SU-DHL-6 (cell line): ENCODE data around the gene DSN1.

ENCODE experiments used
- H2AFZ ChIP-seq: fragments of 200-600 bp; sonication (generic); 2 replicates; pipeline ENCODE4 v1.6.1; 2014; ENCODE audit warnings: low read depth, mild to moderate bottlenecking, moderate library complexity, mixed read lengths, antibody characterized with exemption, low read length; ENCODE audit not compliant: severe bottlenecking
- H3F3A ChIP-seq: fragments of 200-600 bp; shearing (Covaris generic); 2 replicates; pipeline ENCODE4 v1.6.0; 2016; ENCODE audit warnings: antibody characterized with exemption, mild to moderate bottlenecking; ENCODE audit not compliant: insufficient read depth
- H3K27ac ChIP-seq: fragments of 200-600 bp; sonication (generic); 2 replicates; pipeline ENCODE4 v1.5.1; 2016; ENCODE audit warnings: low read depth, mild to moderate bottlenecking, low read length, moderate library complexity, mixed read lengths
- H3K27me3 ChIP-seq: fragments of 200-600 bp; sonication (generic), shearing (Covaris generic); 2 replicates; pipeline ENCODE4 v1.6.0; 2014; ENCODE audit warnings: mild to moderate bottlenecking, low read length
- H3K36me3 ChIP-seq: fragments of 200-600 bp; sonication (generic); 2 replicates; pipeline ENCODE4 v1.6.1; 2014; ENCODE audit warnings: mild to moderate bottlenecking, low read length, mixed read lengths
- H3K4me2 ChIP-seq: fragments of 300-600, 200-600 bp; shearing (Covaris generic), sonication (generic); 2 replicates; pipeline ENCODE4 v1.6.0; 2014; ENCODE audit warnings: low read length, low read depth, mild to moderate bottlenecking; ENCODE audit not compliant: poor library complexity, severe bottlenecking
- H3K4me3 ChIP-seq: fragments of 200-600 bp; sonication (generic); 2 replicates; pipeline ENCODE4 v1.5.1; 2014; ENCODE audit warnings: antibody characterized with exemption, low read length, mild to moderate bottlenecking, mixed read lengths; ENCODE audit not compliant: insufficient read depth, poor library complexity, severe bottlenecking
- H3K79me2 ChIP-seq: fragments of 200-600 bp; sonication (generic); 2 replicates; pipeline ENCODE4 v1.6.1; 2014; ENCODE audit warnings: mild to moderate bottlenecking, low read length, moderate library complexity; ENCODE audit not compliant: insufficient read depth
- H3K9ac ChIP-seq: fragments of 200-600 bp; sonication (generic); 2 replicates; pipeline ENCODE4 v1.7.0; 2014; ENCODE audit warnings: mild to moderate bottlenecking, low read length
- H3K9me2 ChIP-seq: fragments of 200-600 bp; sonication (generic); replicated peaks from 2 replicates; pipeline ENCODE4 v1.6.1; 2014; ENCODE audit warnings: low read length; ENCODE audit not compliant: insufficient read depth
- H3K9me3 ChIP-seq: fragments of 200-600 bp; sonication (generic); 2 replicates; pipeline ENCODE4 v1.6.1; 2014; ENCODE audit warnings: low read length, mixed read lengths; ENCODE audit not compliant: insufficient read depth
- H4K20me1 ChIP-seq: fragments of 200-600 bp; sonication (generic); 2 replicates; pipeline ENCODE4 v1.6.1; 2014; ENCODE audit warnings: low read depth, mild to moderate bottlenecking, antibody characterized with exemption, low read length, moderate library complexity, mixed read lengths
- CTCF ChIP-seq: fragments of 200-600 bp; sonication (generic); IDR thresholded peaks from one replicate; pipeline ENCODE4 v1.5.1; 2017; ENCODE audit warnings: antibody characterized with exemption, mild to moderate bottlenecking, low read length, moderate library complexity; ENCODE audit not compliant: insufficient read depth, poor library complexity, severe bottlenecking
- EZH2phosphoT487 ChIP-seq: fragments of 200-600 bp; sonication (generic), shearing (Covaris generic); conservative IDR thresholded peaks from 2 replicates; pipeline ENCODE4 v1.6.1; 2018; ENCODE audit warnings: mild to moderate bottlenecking, antibody characterized with exemption, low read length, moderate library complexity, mixed read lengths

Gene DSN1

DNA sequence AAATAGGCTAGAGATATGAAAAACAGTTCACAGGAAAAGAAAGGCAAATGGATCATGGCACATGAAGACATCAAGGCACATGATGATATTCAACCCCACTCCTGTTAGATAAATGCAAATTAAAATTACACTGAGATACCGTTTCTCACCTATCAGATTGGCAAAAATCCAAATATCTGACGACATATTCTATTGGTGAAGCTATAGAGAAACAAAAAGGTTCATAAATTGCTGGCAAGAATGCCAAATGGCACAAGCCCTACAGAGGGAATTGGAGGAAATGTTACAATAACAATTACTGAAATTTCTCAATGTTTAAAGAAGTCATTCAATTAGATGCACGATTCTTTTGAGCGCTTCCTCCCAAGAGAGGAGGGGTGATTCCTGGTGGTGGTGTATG, 45.3 kb upstream of the DSN1 start:
- no peak overlapping the region for H2AFZ ChIP-seq
- no peak overlapping the region for H3K4me2 ChIP-seq
- H3K9me3 ChIP-seq = no peaks in the 10 kb centered on the region
- H3K4me3 ChIP-seq = no peak overlapping the region
- no peak overlapping the region for H3K27ac ChIP-seq
- no peaks in the 10 kb centered on the region for H3K79me2 ChIP-seq
- H3K9me2 ChIP-seq = no peaks in the 10 kb centered on the region
- H3F3A ChIP-seq = no peaks in the 10 kb centered on the region
- TF ChIP-seq CTCF (no peak), EZH2phosphoT487 (no peak)
- H3K27me3 ChIP-seq = no peaks in the 10 kb centered on the region
- H3K36me3 ChIP-seq = peaks cover 6% of the 10 kb centered on the region
- H4K20me1 ChIP-seq = no peaks in the 10 kb centered on the region
- no peak overlapping the region for H3K9ac ChIP-seq

GRCh38 chr20:36818185-36818584, 44.6 kb upstream of the DSN1 start:
- TF ChIP-seq EZH2phosphoT487 (no peak), CTCF (no peak)
- H3K4me3 ChIP-seq = no peak overlapping the region
- H4K20me1 ChIP-seq = no peaks in the 10 kb centered on the region
- no peaks in the 10 kb centered on the region for H3F3A ChIP-seq
- H3K27me3 ChIP-seq = no peaks in the 10 kb centered on the region
- H3K36me3 ChIP-seq = peaks cover 6% of the 10 kb centered on the region
- no peak overlapping the region for H2AFZ ChIP-seq
- H3K9me3 ChIP-seq = no peaks in the 10 kb centered on the region
- H3K9ac ChIP-seq = no peak overlapping the region
- no peaks in the 10 kb centered on the region for H3K79me2 ChIP-seq
- no peak overlapping the region for H3K4me2 ChIP-seq
- H3K27ac ChIP-seq = no peak overlapping the region
- no peaks in the 10 kb centered on the region for H3K9me2 ChIP-seq

DNA sequence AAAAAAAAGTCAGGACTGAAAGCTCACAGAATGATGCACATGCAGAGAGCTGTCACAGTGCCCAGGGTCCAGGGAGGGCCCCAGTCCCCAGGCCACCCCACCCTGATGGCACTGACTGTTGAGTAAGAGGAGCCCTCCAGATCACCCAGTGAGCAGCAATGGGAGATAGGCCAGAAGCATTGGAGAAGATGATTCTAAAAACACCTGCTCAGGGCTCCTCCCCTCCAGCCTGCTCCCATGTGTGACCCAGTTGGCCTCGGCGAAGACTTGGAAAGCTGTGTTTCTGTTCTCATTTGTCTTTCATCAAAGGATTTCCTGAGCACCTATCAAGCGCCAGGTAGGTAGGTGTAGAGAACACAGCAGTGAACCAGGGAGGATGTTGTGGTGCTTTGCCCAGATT, 43.9 kb upstream of the DSN1 start:
- Histone ChIP-seq H3K79me2 (no peaks in the 10 kb centered on the region), H3K9ac (no peak overlapping the region), H2AFZ (no peak overlapping the region), H3K9me2 (no peaks in the 10 kb centered on the region), H3K27me3 (no peaks in the 10 kb centered on the region), H3K4me3 (no peak overlapping the region), H3K27ac (no peak overlapping the region), H3K9me3 (no peaks in the 10 kb centered on the region), H4K20me1 (no peaks in the 10 kb centered on the region), H3F3A (no peaks in the 10 kb centered on the region), H3K4me2 (no peak overlapping the region), H3K36me3 (peaks cover 9% of the 10 kb centered on the region)
- TF ChIP-seq EZH2phosphoT487 (no peak), CTCF (no peak)
